SK-N-SH treated with all-trans-retinoic acid at 6 μM for 48 hours (cell line): Measurements from ENCODE around the gene FCHSD2.

ENCODE experiments used
- ATAC-seq: fragments of 200-7000 bp; cut with Tn5 transposase; 3 replicates; pipeline ENCODE4 v1.9.1; 2020; ENCODE audit warnings: mild to moderate bottlenecking, moderate library complexity
- ARNTL ChIP-seq: fragments of 450-650 bp; formaldehyde crosslinking; IDR thresholded peaks from 2 replicates; pipeline ENCODE4 v1.5.0; 2020; ENCODE audit warnings: low read depth, mild to moderate bottlenecking, moderate library complexity, borderline replicate concordance
- BACH2 ChIP-seq: fragments of 250-450 bp; sonication (Bioruptor Pico); IDR thresholded peaks from 2 replicates; pipeline ENCODE4 v1.9.0; 2021; ENCODE audit warnings: mild to moderate bottlenecking, borderline replicate concordance
- CSDC2 ChIP-seq: fragments of 250-450 bp; sonication (Bioruptor Pico); IDR thresholded peaks from 2 replicates; pipeline ENCODE4 v1.5.0; 2020; ENCODE audit warnings: mild to moderate bottlenecking, moderate library complexity
- ESRRG ChIP-seq: fragments of 250-450 bp; sonication (Bioruptor Pico); IDR thresholded peaks from 2 replicates; pipeline ENCODE4 v1.6.1; 2021; ENCODE audit warnings: mild to moderate bottlenecking
- GLIS3 ChIP-seq: fragments of 250-450 bp; sonication (Bioruptor Pico); IDR thresholded peaks from 2 replicates; pipeline ENCODE4 v1.5.0; 2020; ENCODE audit warnings: mild to moderate bottlenecking, moderate library complexity
- ISL1 ChIP-seq: fragments of 250-450 bp; sonication (Bioruptor Pico); IDR thresholded peaks from 2 replicates; pipeline ENCODE4 v2.1.2; 2022; ENCODE audit warnings: mild to moderate bottlenecking, moderate library complexity
- OSR1 ChIP-seq: fragments of 250-450 bp; sonication (Bioruptor Pico); IDR thresholded peaks from 2 replicates; pipeline ENCODE4 v1.8.0; 2022; ENCODE audit warnings: moderate library complexity, mild to moderate bottlenecking, inconsistent platforms
- RARB ChIP-seq: fragments of 250-450 bp; sonication (Bioruptor Pico); IDR thresholded peaks from 2 replicates; pipeline ENCODE4 v1.8.0; 2021; ENCODE audit warnings: mild to moderate bottlenecking, moderate library complexity
- SNAI2 ChIP-seq: fragments of 250-450 bp; sonication (Bioruptor Pico); IDR thresholded peaks from 2 replicates; pipeline ENCODE4 v1.5.0; 2020; ENCODE audit warnings: mild to moderate bottlenecking, moderate library complexity
- TCF4 ChIP-seq: fragments of 250-450 bp; sonication (Bioruptor Pico); IDR thresholded peaks from 2 replicates; pipeline ENCODE4 v1.8.0; 2021; ENCODE audit warnings: mild to moderate bottlenecking, moderate library complexity, borderline replicate concordance
- TOX ChIP-seq: fragments of 250-450 bp; sonication (Bioruptor Pico); IDR thresholded peaks from 2 replicates; pipeline ENCODE4 v1.8.0; 2021; ENCODE audit warnings: mild to moderate bottlenecking, moderate library complexity, borderline replicate concordance
- ZC3H10 ChIP-seq: fragments of 250-450 bp; sonication (Bioruptor Pico); IDR thresholded peaks from 2 replicates; pipeline ENCODE4 v1.5.1; 2021; ENCODE audit warnings: mild to moderate bottlenecking, moderate library complexity
- ZFP3 ChIP-seq: fragments of 250-450 bp; sonication (Bioruptor Pico); IDR thresholded peaks from 2 replicates; pipeline ENCODE4 v1.5.0; 2020; ENCODE audit warnings: mild to moderate bottlenecking, moderate library complexity
- ZNF565 ChIP-seq: fragments of 450-650 bp; formaldehyde crosslinking; conservative IDR thresholded peaks from 2 replicates; pipeline ENCODE4 v1.5.0; 2020; ENCODE audit warnings: low read depth, mild to moderate bottlenecking, moderate library complexity
- ZNF70 ChIP-seq: fragments of 450-650 bp; formaldehyde crosslinking; IDR thresholded peaks from 2 replicates; pipeline ENCODE4 v1.5.0; 2020; ENCODE audit warnings: mild to moderate bottlenecking, moderate library complexity
- ZNF8 ChIP-seq: fragments of 450-650 bp; formaldehyde crosslinking; IDR thresholded peaks from 2 replicates; pipeline ENCODE4 v1.5.0; 2020; ENCODE audit warnings: mild to moderate bottlenecking, moderate library complexity
- TF ChIP-seq, protein P1 (sequence below): fragments of 250-450 bp; sonication (Bioruptor Pico); IDR thresholded peaks from 2 replicates; pipeline ENCODE4 v1.5.0; 2020; ENCODE audit warnings: mild to moderate bottlenecking, moderate library complexity
- TF ChIP-seq, protein P2 (sequence below): fragments of 250-450 bp; sonication (Bioruptor Pico); IDR thresholded peaks from 2 replicates; pipeline ENCODE4 v1.8.0; 2021; ENCODE audit warnings: low read depth, mild to moderate bottlenecking, moderate library complexity, borderline replicate concordance
- TF ChIP-seq, protein P3 (sequence below): fragments of 250-450 bp; sonication (Bioruptor Pico); IDR thresholded peaks from 2 replicates; pipeline ENCODE4 v1.5.1; 2020; ENCODE audit warnings: low read depth, mild to moderate bottlenecking, moderate library complexity
- TF ChIP-seq, protein P4 (sequence below): fragments of 250-450 bp; sonication (Bioruptor Pico); IDR thresholded peaks from 2 replicates; pipeline ENCODE4 v1.8.0; 2020; ENCODE audit warnings: mild to moderate bottlenecking, moderate library complexity, borderline replicate concordance

FCHSD2 gene

DNA sequence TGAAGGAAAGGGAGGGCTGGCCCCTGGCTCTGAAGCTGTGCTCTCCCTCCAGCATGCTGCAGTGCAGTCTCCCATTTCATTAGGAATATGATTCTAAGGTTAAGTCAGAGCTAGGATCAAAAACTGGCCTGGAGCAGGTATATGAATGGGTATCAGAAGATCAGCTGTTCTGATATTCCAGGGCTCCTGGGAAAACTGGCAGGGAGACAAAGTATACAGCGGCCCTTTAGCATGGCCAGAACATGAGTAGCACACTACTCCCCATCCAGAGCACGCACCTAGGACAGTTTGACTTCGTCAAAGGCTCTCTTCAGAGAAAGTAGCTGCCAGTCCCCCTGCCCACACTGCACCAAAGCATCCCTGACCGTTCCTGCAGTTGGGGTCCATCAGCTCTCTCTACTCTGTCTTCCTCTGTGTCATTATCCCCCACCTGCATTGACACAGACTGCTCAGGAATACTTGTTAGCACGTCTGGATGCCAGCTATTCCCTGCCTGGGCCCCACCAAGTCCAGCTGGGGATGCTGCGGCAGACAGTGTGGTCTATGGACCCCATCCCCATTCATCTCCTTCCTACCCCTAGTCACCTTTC is 4.0 kb upstream of the FCHSD2 start:
- no peak for ATAC-seq
- TF ChIP-seq ZC3H10 (CRISPR knock-in tag) (no peak), ZNF565 (CRISPR knock-in tag) (no peak), ZNF8 (CRISPR knock-in tag) (no peak), TCF4 (CRISPR knock-in tag) (no peak)
- TF ChIP-seq, protein P1, sequence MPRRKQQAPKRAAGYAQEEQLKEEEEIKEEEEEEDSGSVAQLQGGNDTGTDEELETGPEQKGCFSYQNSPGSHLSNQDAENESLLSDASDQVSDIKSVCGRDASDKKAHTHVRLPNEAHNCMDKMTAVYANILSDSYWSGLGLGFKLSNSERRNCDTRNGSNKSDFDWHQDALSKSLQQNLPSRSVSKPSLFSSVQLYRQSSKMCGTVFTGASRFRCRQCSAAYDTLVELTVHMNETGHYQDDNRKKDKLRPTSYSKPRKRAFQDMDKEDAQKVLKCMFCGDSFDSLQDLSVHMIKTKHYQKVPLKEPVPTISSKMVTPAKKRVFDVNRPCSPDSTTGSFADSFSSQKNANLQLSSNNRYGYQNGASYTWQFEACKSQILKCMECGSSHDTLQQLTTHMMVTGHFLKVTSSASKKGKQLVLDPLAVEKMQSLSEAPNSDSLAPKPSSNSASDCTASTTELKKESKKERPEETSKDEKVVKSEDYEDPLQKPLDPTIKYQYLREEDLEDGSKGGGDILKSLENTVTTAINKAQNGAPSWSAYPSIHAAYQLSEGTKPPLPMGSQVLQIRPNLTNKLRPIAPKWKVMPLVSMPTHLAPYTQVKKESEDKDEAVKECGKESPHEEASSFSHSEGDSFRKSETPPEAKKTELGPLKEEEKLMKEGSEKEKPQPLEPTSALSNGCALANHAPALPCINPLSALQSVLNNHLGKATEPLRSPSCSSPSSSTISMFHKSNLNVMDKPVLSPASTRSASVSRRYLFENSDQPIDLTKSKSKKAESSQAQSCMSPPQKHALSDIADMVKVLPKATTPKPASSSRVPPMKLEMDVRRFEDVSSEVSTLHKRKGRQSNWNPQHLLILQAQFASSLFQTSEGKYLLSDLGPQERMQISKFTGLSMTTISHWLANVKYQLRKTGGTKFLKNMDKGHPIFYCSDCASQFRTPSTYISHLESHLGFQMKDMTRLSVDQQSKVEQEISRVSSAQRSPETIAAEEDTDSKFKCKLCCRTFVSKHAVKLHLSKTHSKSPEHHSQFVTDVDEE: no peak

DNA sequence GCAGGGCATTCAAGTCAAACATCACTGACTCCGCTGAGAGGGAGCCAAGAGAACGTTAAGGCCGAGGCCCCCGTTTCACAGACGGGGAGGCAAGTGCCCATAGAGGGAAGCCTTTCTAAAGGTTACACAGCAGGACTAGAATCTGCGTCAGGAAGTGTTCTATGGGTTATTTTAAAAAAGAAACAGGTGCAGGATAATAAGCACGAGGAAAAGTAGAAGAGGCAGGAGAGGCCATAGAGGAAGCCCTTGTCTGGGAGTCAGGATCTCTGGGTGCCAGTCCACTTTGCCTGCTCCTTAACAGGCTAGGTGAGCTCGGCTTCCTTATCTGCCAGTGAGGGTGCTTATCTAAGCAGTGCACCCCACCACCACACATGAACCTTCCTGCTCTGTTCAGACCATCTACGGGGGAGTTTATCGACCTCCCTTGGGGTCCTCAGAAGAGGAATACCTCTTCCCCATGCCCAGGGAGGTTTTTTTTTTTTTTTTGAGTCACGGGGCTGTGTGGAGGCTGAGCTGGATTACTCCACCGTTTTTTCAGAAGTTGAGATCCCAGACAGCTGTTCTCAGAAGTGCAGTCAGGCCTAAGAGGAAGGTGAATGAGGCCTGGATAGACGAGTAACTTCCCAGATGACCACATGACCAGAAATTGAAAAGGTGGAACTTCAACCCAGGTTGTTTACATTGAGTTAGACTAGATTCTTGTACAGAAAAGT is 1.2 kb upstream of the FCHSD2 start:
- no peak for ATAC-seq

DNA sequence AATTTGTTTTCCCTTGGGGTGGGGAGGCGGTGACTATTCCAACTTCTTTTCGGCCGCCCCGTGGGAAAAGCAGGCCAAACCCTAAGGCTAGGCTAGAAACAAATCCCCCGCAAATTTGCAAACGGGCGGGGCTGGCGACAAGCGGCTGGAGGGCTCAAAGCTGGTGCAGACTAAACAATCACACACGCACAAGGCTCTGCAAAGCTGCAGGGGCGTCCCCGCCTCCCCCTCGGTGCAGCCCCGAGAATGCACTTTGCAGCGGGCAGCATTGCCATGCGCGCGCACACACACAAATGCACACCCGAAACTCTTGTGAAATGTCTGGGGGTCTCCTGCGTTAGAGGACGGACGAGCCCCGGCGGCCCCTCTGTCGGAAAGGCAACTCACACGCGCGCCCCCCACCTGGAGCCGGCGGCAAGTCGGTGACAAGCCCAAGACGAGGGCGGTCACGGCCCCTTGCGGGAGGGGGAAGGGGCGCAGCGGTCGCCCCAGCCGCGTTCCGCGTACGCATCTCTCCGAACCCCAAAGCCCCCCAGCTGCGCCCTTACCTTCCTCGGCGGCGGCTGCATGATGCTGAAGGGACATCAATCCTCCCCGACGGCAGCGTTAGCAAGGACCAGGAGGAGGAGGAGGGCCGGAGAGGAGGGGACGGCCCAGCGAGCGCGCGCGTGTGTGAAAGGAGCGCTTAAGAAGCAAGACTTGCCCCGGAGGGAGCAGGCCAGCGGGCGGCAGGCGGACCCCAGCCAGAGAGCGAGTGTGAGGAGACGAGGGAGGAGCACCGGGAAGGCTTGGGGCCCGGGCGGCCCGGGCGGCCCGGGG is 600 bp downstream of the FCHSD2 start:
- peak; percentile 55 for ATAC-seq
- TF ChIP-seq ZNF70 (CRISPR knock-in tag) (no peak), ESRRG (CRISPR knock-in tag) (no peak), SNAI2 (CRISPR knock-in tag) (no peak), ZFP3 (CRISPR knock-in tag) (no peak), ZNF565 (CRISPR knock-in tag) (no peak), GLIS3 (CRISPR knock-in tag) (no peak), TOX (CRISPR knock-in tag) (no peak), ZC3H10 (CRISPR knock-in tag) (no peak), BACH2 (CRISPR knock-in tag) (no peak), ARNTL (CRISPR knock-in tag) (no peak), OSR1 (CRISPR knock-in tag) (no peak), TCF4 (CRISPR knock-in tag) (no peak), CSDC2 (no peak), ISL1 (CRISPR knock-in tag) (no peak)
- TF ChIP-seq, protein P1: no peak
- TF ChIP-seq, protein P2, sequence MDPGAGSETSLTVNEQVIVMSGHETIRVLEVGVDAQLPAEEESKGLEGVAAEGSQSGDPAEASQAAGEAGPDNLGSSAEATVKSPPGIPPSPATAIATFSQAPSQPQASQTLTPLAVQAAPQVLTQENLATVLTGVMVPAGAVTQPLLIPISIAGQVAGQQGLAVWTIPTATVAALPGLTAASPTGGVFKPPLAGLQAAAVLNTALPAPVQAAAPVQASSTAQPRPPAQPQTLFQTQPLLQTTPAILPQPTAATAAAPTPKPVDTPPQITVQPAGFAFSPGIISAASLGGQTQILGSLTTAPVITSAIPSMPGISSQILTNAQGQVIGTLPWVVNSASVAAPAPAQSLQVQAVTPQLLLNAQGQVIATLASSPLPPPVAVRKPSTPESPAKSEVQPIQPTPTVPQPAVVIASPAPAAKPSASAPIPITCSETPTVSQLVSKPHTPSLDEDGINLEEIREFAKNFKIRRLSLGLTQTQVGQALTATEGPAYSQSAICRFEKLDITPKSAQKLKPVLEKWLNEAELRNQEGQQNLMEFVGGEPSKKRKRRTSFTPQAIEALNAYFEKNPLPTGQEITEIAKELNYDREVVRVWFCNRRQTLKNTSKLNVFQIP: no peak

More for the DNA sequence above, 1.2 kb upstream of the FCHSD2 start:
- TF ChIP-seq ZNF70 (CRISPR knock-in tag): no peak
- TF ChIP-seq, protein P3, sequence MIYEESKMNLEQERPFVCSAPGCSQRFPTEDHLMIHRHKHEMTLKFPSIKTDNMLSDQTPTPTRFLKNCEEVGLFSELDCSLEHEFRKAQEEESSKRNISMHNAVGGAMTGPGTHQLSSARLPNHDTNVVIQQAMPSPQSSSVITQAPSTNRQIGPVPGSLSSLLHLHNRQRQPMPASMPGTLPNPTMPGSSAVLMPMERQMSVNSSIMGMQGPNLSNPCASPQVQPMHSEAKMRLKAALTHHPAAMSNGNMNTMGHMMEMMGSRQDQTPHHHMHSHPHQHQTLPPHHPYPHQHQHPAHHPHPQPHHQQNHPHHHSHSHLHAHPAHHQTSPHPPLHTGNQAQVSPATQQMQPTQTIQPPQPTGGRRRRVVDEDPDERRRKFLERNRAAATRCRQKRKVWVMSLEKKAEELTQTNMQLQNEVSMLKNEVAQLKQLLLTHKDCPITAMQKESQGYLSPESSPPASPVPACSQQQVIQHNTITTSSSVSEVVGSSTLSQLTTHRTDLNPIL (CRISPR knock-in tag): no peak
- TF ChIP-seq GLIS3 (CRISPR knock-in tag): no peak
- TF ChIP-seq, protein P4, sequence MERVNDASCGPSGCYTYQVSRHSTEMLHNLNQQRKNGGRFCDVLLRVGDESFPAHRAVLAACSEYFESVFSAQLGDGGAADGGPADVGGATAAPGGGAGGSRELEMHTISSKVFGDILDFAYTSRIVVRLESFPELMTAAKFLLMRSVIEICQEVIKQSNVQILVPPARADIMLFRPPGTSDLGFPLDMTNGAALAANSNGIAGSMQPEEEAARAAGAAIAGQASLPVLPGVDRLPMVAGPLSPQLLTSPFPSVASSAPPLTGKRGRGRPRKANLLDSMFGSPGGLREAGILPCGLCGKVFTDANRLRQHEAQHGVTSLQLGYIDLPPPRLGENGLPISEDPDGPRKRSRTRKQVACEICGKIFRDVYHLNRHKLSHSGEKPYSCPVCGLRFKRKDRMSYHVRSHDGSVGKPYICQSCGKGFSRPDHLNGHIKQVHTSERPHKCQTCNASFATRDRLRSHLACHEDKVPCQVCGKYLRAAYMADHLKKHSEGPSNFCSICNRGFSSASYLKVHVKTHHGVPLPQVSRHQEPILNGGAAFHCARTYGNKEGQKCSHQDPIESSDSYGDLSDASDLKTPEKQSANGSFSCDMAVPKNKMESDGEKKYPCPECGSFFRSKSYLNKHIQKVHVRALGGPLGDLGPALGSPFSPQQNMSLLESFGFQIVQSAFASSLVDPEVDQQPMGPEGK (CRISPR knock-in tag): no peak
- TF ChIP-seq, protein P2: no peak
- TF ChIP-seq TCF4 (CRISPR knock-in tag): no peak
- TF ChIP-seq RARB (CRISPR knock-in tag): no peak
- no peak for TF ChIP-seq CSDC2
- TF ChIP-seq ZNF8 (CRISPR knock-in tag): no peak
- no peak for TF ChIP-seq SNAI2 (CRISPR knock-in tag)
- TF ChIP-seq, all 23 proteins: peak for 0
